B cell (primary cell): ENCODE data around the gene CHST4. TPM values are rescaled to one million over a fixed set of nuclear protein-coding genes. Genes with fewer than 3 reads are reported as not detected.

Source experiments
- ATAC-seq: fragments of 200-7000 bp; cut with Tn5 transposase; one replicate; pipeline ENCODE4 v1.10.0; 2021; ENCODE audit warnings: low read depth, mild to moderate bottlenecking, moderate number of reproducible peaks, moderate library complexity
- CTCF ChIA-PET: fragments of 350-600 bp; sonication (Branson Sonifier 250); formaldehyde crosslinking; loops from one replicate; lab custom pipeline; 2021; ENCODE audit warnings: antibody characterized with exemption, inconsistent platforms; lab: Charles Lee
- POLR2A ChIA-PET: fragments of 350-600 bp; sonication (Branson Sonifier 250); formaldehyde crosslinking; loops from one replicate; lab custom pipeline; 2021; ENCODE audit warnings: antibody characterized with exemption; lab: Charles Lee
- DNase-seq: peaks from one replicate; pipeline ENCODE4 v3.0.0; 2013
- H2AFZ ChIP-seq: 2 replicates; pipeline ENCODE4 v1.6.1; 2012; ENCODE audit warnings: mild to moderate bottlenecking, low read depth, low read length; ENCODE audit not compliant: insufficient read depth, poor library complexity, severe bottlenecking
- H3K27ac ChIP-seq, 2 donors: 1 replicate in 1 of 2; 2 replicates in 1 of 2; pipeline ENCODE4 v1.5.1; 2012 to 2013; ENCODE audit warnings: low read length in 2 of 2, mild to moderate bottlenecking in 2 of 2, moderate library complexity in 1 of 2
- H3K27me3 ChIP-seq, 4 experiments: fragments of 200-600 bp in 1 of 4; sonication (generic) in 1 of 4; replicated peaks in 1 of 4; 1 replicate in 2 of 4; 2 replicates in 2 of 4; pipeline versions ENCODE4 v1.6.1 to v1.7.0; 2013 to 2016; ENCODE audit warnings: low read length in 3 of 4, mild to moderate bottlenecking in 2 of 4, mixed read lengths in 1 of 4, moderate library complexity in 1 of 4; ENCODE audit not compliant: insufficient read depth in 4 of 4, control insufficient read depth in 3 of 4; ENCODE audit errors: control extremely low read depth in 1 of 4
- H3K36me3 ChIP-seq, 2 experiments: replicated peaks in 1 of 2; 1 replicate in 1 of 2; 2 replicates in 1 of 2; pipeline versions ENCODE4 v1.6.1 to v1.7.1; 2013; ENCODE audit warnings: low read length in 1 of 2; ENCODE audit not compliant: insufficient read depth in 2 of 2, control insufficient read depth in 1 of 2; ENCODE audit errors: control extremely low read depth in 1 of 2, extremely low read depth in 1 of 2
- H3K4me1 ChIP-seq, 2 donors: fragments of 200-600 bp in 1 of 2; sonication (generic) in 1 of 2; 1 replicate in 1 of 2; 2 replicates in 1 of 2; pipeline versions ENCODE4 v1.5.1 to v1.6.1; 2013 to 2017; ENCODE audit warnings: low read length in 2 of 2; ENCODE audit not compliant: control insufficient read depth in 2 of 2, insufficient read depth in 2 of 2
- H3K4me2 ChIP-seq: replicated peaks from 2 replicates; pipeline ENCODE3; 2012; ENCODE audit warnings: mild to moderate bottlenecking, low read depth, low read length; ENCODE audit not compliant: poor library complexity, severe bottlenecking
- H3K4me3 ChIP-seq, 5 experiments: fragments of 200-600 bp in 1 of 5; sonication (generic) in 1 of 5; 1 replicate in 3 of 5; 2 replicates in 2 of 5; pipeline versions ENCODE4 v1.5.1 to v1.7.0; 2011 to 2016; ENCODE audit warnings: low read length in 4 of 5, mild to moderate bottlenecking in 4 of 5, low read depth in 2 of 5, control low read depth in 1 of 5, moderate library complexity in 1 of 5; ENCODE audit not compliant: insufficient read depth in 1 of 5; ENCODE audit errors: control extremely low read depth in 1 of 5, extremely low read depth in 1 of 5
- H3K79me2 ChIP-seq: fragments of 200-600 bp; sonication (generic); one replicate; pipeline ENCODE4 v1.6.0; 2016; ENCODE audit warnings: low read length; ENCODE audit not compliant: control insufficient read depth, insufficient read depth
- H3K9ac ChIP-seq: fragments of 200-600 bp; sonication (generic); 2 replicates; pipeline ENCODE4 v1.6.1; 2017; ENCODE audit warnings: mild to moderate bottlenecking, low read length, moderate library complexity
- H3K9me3 ChIP-seq, 3 donors: one replicate each; pipeline versions ENCODE4 v1.6.1 to v1.7.1; 2013; ENCODE audit warnings: low read length in 2 of 3; ENCODE audit not compliant: control insufficient read depth in 2 of 3, insufficient read depth in 1 of 3; ENCODE audit errors: control extremely low read depth in 1 of 3
- H4K20me1 ChIP-seq: 2 replicates; pipeline ENCODE4 v1.6.0; 2012; ENCODE audit warnings: mild to moderate bottlenecking, low read length; ENCODE audit not compliant: insufficient read depth, control insufficient read depth, poor library complexity, severe bottlenecking
- H3K27ac Mint-ChIP-seq: one replicate; pipeline ENCODE4 v1.8.0; 2021; ENCODE audit warnings: mixed read lengths
- H3K27me3 Mint-ChIP-seq: one replicate; pipeline ENCODE4 v1.8.0; 2021; ENCODE audit warnings: mixed read lengths
- H3K4me1 Mint-ChIP-seq: one replicate; pipeline ENCODE4 v1.8.0; 2021; ENCODE audit warnings: mixed read lengths
- H3K4me3 Mint-ChIP-seq: one replicate; pipeline ENCODE4 v1.8.0; 2021; ENCODE audit warnings: mixed read lengths
- H3K9me3 Mint-ChIP-seq: one replicate; pipeline ENCODE4 v1.8.0; 2022; ENCODE audit warnings: mixed read lengths; ENCODE audit not compliant: insufficient read depth
- CTCF ChIP-seq: fragments of 200-600 bp; IDR thresholded peaks from one replicate; pipeline ENCODE4 v1.8.0; 2022; ENCODE audit warnings: antibody characterized with exemption, mild to moderate bottlenecking
- EZH2 ChIP-seq: IDR thresholded peaks from 2 replicates; pipeline ENCODE4 v1.6.1; 2012; ENCODE audit warnings: borderline replicate concordance, low read depth, mild to moderate bottlenecking, moderate library complexity, low read length; ENCODE audit not compliant: insufficient read depth, poor library complexity, severe bottlenecking
- WGBS: methylation state at CpG from one replicate; pipeline ENCODE4 v1.1.5; 2013; ENCODE audit warnings: missing lambda C conversion rate; ENCODE audit not compliant: insufficient coverage; 5-methylcytosine and 5-hydroxymethylcytosine counted together
- intact Hi-C: fragments of 100-400 bp; cut with micrococcal nuclease; formaldehyde crosslinking; loops from one replicate; pipeline ENCODE4 v1.10.0; 2022
- polyA minus RNA-seq: library from RNA; depleted of rRNA, polyadenylated mRNA; stranded (reverse); fragments of >200 nt; gene quantifications from 2 replicates; pipeline ENCODE4 v1.2.3, GENCODE V29; 2012
- polyA plus RNA-seq: library from polyadenylated mRNA; depleted of rRNA; stranded (reverse); fragments of >200 nt; gene quantifications from 2 replicates; pipeline ENCODE4 v1.2.3, GENCODE V29; 2012
- total RNA-seq, 2 donors: library from RNA; stranded (reverse); fragments of 120-200 nt in 1 of 2; gene quantifications; 1 replicate in 1 of 2; 2 replicates in 1 of 2; pipeline versions ENCODE4 v1.2.3 to v1.2.4, GENCODE V29; 2013 to 2022

CHST4 gene
- not detected in 2 replicates for total RNA-seq
- total RNA-seq (2013): not detected
- polyA plus RNA-seq: not detected in 2 replicates
- polyA minus RNA-seq: not detected in 2 replicates

DNA sequence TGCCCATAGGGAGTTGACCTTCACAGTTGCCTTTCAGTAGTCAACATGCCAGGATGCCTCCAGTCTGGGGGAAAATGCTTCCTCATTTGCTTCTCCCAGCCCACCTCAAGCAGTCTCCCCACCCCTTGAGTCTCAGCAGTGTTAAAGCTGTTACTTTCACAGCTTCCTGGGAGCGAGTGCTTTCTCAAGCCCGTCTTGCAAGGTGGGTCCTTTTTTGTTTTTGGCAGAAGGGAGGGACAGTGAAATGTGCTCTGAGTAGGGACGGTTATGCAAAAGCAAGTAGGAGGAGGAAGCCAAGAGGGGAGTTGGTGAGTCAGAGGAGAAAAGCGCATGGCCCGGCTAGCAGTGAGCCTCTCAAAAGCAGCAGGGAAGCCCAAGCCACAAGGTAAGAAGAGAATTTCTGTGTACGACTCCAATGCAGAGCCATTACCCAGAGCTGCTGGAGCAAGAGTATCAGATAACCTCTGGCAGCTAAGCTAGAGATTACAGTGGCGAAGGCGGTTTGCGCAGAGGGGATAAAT, at the start of gene CHST4:
TSS of gene CHST4 (plus strand) at position 316 of the 521 bp plus-strand sequence. CDS start 10,252 bp downstream, outside the sequence.
- Histone ChIP-seq H3K27ac (no peak within 1 kb of the TSS), H2AFZ (no peak within 1 kb of the TSS), H3K4me3 (no peak within 1 kb of the TSS), H3K4me2 (no peak within 1 kb of the TSS), H3K36me3 (no peaks in the 10 kb centered on the region), H3K4me1 (no peaks in the 10 kb centered on the region), H3K79me2 (no peaks in the 10 kb centered on the region), H3K9ac (no peak within 1 kb of the TSS), H4K20me1 (no peaks in the 10 kb centered on the region), H3K9me3 (no peaks in the 10 kb centered on the region), H3K27me3 (peaks cover 0 to 37% (median 6%) of the 10 kb centered on the region in 4 experiments)
- Mint-ChIP-seq H3K4me1 (peaks cover 6% of the 10 kb centered on the region), H3K27me3 (peaks cover 60% of the 10 kb centered on the region), H3K4me3 (peak within 1 kb of the TSS; percentile 45), H3K27ac (no peak within 1 kb of the TSS), H3K9me3 (no peaks in the 10 kb centered on the region)
- CTCF ChIA-PET: interaction anchor here (1.0 to 2.1 kb wide), 5 partner anchors 10 to 114 kb away, joined by 3 to 12 read pairs (median 5); no protein-coding TSS in a partner anchor
- ATAC-seq: no peak
- POLR2A ChIA-PET: no interaction called here
- DNase-seq: no peak
- 39% methylated on average over 7 of the region's 9 CpGs for WGBS
- intact Hi-C loops: no loop called here
- TF ChIP-seq CTCF (no peak), EZH2 (no peak)

- Histone ChIP-seq H2AFZ (no peak overlapping the region), H3K79me2 (peaks cover 7% of the 10 kb centered on the region), H3K4me2 (no peak overlapping the region), H3K4me1 (no peaks in the 10 kb centered on the region), H3K9ac (no peak overlapping the region), H3K36me3 (peaks cover 0 to 33% of the 10 kb centered on the region in 2 experiments), H3K9me3 (no peaks in the 10 kb centered on the region), H4K20me1 (no peaks in the 10 kb centered on the region), H3K4me3 (no peak overlapping the region), H3K27me3 (no peaks in the 10 kb centered on the region), H3K27ac (no peak overlapping the region)
- ChIA-PET POLR2A (no interaction called here), CTCF (no interaction called here)
- Mint-ChIP-seq H3K27ac (no peak overlapping the region), H3K9me3 (no peaks in the 10 kb centered on the region), H3K4me1 (no peaks in the 10 kb centered on the region), H3K27me3 (no peaks in the 10 kb centered on the region), H3K4me3 (no peak overlapping the region)
- TF ChIP-seq EZH2: no peak
- no peak for TF ChIP-seq CTCF
- intact Hi-C loops: no loop called here
- WGBS: 80% methylated on average over 1 of the region's 4 CpGs
- ATAC-seq: no peak
- DNase-seq: no peak
These were observed 49.6 kb upstream of the CHST4 start for GRCh38 chr16:71476457-71477124.
